ENCODE measurements around the gene CCDC38. TPM values are rescaled to one million over a fixed set of nuclear protein-coding genes. Genes with fewer than 3 reads are reported as not detected.

The CCDC38 gene
- total and polyA plus RNA-seq, 10 of the 15 experiments (the other 5 are each of a cell fraction or from before 2014, with no cell fraction given), result 0.04 to 0.05 TPM; not detected in 8

- TF ChIP-seq CUX1 (IDR thresholded peaks at IDR 0.05; ENCODE audit: insufficient replicate concordance, low read depth, low read length) (no peak), CBFB (IDR thresholded peaks at IDR 0.05; ENCODE audit: low read depth) (no peak), REST (IDR thresholded peaks at IDR 0.05; ENCODE audit: low read depth, low read length) (no peak), SPI1 (IDR thresholded peaks at IDR 0.05; ENCODE audit: borderline replicate concordance, insufficient read depth, low read depth, low read length) (no peak), HDAC2 (IDR thresholded peaks at IDR 0.05) (peak; percentile 43; the same call in 1 of the 2 replicates)
These were observed 83.7 kb downstream of the CCDC38 start, which contains the start of gene SNRPF (continued) for GRCh38 chr12:95858451-95859343.

Data from GM12878 (cell line).